ENCODE data around the gene NTN4.

Gene NTN4

DNA sequence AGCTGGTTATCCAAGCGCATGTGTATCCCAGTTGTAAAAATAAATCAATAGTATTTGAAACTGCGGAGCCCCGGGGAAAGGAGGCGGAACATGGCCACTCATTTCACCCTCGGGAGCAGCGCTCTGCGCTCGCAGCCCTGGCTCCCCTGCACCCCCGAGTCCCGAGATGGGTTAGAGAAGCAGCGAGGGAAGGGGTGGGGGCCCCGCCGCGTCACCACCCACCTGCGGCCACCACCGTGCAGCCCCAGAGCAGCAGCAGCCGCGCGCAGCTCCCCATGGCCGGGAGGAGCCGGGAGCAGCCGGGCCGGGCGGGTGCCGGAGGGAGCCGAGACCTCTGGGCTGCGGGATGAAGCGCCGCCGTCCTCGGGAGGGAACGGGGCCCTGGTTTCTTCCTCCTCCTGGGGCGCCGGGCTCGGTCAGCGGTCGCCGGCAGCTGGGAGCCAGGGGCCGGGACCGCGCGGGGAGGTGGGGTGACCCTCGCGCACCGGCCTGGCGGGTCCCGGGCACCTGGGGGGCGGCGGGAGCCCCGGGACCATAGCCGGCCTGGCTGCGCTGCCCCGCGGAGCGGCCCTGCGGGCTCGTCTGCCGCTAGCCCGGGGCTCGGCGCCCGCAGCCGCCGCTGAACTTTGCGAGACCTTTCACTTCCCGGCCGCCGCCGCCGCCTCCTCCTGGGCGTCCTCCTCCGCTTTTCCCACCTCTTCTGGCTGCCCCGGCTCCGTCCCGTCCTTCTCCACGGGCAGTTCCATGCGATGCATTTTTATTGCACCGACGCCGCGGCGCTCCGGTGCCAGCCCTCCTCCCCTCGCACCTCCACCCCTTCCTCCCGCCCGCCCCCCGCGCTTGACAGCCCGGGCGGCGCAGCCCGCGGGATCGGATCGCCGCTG, at the start of gene NTN4:
Gene NTN4 (minus strand): TSS at position 732 of the 884 bp plus-strand sequence. CDS start 455 bp downstream, at position 277.
- Histone ChIP-seq H3K4me3 (ENCODE audit: low read length) (peak within 1 kb of the TSS; percentile 25; the same call in 1 of the 2 replicates), H3K9me2 (replicated peaks; ENCODE audit: control insufficient read depth, low read length) (no peaks in the 10 kb centered on the region), H3F3A (ENCODE audit: control insufficient read depth, insufficient read depth) (no peaks in the 10 kb centered on the region), H3K27ac (ENCODE audit: low read depth, low read length) (no peak within 1 kb of the TSS), H3K4me2 (ENCODE audit: low read length) (peak within 1 kb of the TSS; percentile 43), H3K36me3 (ENCODE audit: control insufficient read depth, low read length) (no peaks in the 10 kb centered on the region), H3K9me3 (ENCODE audit: control insufficient read depth, insufficient read depth, low read length) (no peaks in the 10 kb centered on the region), H3K4me1 (ENCODE audit: control insufficient read depth, low read length) (no peaks in the 10 kb centered on the region), H3K79me2 (ENCODE audit: control insufficient read depth, low read length) (no peaks in the 10 kb centered on the region), H4K20me1 (ENCODE audit: control insufficient read depth, insufficient read depth, low read depth, low read length) (no peaks in the 10 kb centered on the region), H3K27me3 (ENCODE audit: control insufficient read depth, low read length) (peaks cover 84% of the 10 kb centered on the region)
- TF ChIP-seq EZH2phosphoT487 (IDR thresholded peaks at IDR 0.05; ENCODE audit: borderline replicate concordance, low read length): no peak
- TF ChIP-seq, protein P1, sequence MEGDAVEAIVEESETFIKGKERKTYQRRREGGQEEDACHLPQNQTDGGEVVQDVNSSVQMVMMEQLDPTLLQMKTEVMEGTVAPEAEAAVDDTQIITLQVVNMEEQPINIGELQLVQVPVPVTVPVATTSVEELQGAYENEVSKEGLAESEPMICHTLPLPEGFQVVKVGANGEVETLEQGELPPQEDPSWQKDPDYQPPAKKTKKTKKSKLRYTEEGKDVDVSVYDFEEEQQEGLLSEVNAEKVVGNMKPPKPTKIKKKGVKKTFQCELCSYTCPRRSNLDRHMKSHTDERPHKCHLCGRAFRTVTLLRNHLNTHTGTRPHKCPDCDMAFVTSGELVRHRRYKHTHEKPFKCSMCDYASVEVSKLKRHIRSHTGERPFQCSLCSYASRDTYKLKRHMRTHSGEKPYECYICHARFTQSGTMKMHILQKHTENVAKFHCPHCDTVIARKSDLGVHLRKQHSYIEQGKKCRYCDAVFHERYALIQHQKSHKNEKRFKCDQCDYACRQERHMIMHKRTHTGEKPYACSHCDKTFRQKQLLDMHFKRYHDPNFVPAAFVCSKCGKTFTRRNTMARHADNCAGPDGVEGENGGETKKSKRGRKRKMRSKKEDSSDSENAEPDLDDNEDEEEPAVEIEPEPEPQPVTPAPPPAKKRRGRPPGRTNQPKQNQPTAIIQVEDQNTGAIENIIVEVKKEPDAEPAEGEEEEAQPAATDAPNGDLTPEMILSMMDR (IDR thresholded peaks at IDR 0.05; ENCODE audit: low read depth, low read length, poor library complexity, severe bottlenecking): no peak

DNA sequence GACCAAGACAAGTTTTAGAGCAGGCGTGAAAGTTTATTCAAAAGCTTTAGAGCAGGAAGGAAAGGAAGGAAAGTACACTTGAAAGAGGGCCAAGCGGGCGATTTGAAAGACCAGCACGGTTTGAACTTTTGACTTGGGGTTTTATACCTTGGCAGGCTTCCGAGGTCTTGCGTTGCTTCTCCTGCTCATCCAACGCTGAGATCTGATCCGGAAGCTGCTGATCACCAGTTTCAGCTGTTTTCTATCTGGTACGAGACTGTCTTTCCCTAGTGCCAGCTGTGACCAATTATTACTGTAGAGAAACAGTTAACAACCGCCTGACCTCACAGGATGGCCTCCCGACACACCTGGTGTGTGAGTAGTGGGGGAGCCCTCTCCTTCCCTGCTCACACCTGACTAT, 47.6 kb upstream of the NTN4 start:
- no peak overlapping the region for H3K4me3 ChIP-seq (ENCODE audit: low read length)
- H3K4me1 ChIP-seq (ENCODE audit: control insufficient read depth, low read length): no peaks in the 10 kb centered on the region
- H3K36me3 ChIP-seq (ENCODE audit: control insufficient read depth, low read length): no peaks in the 10 kb centered on the region
- no peak for TF ChIP-seq EZH2phosphoT487 (IDR thresholded peaks at IDR 0.05; ENCODE audit: borderline replicate concordance, low read length)
- TF ChIP-seq, protein P1 (IDR thresholded peaks at IDR 0.05; ENCODE audit: low read depth, low read length, poor library complexity, severe bottlenecking): no peak
- no peaks in the 10 kb centered on the region for H3K9me3 ChIP-seq (ENCODE audit: control insufficient read depth, insufficient read depth, low read length)
- H3K27ac ChIP-seq (ENCODE audit: low read depth, low read length): no peak overlapping the region
- no peaks in the 10 kb centered on the region for H4K20me1 ChIP-seq (ENCODE audit: control insufficient read depth, insufficient read depth, low read depth, low read length)
- H3F3A ChIP-seq (ENCODE audit: control insufficient read depth, insufficient read depth): no peaks in the 10 kb centered on the region
- no peaks in the 10 kb centered on the region for H3K79me2 ChIP-seq (ENCODE audit: control insufficient read depth, low read length)
- no peaks in the 10 kb centered on the region for H3K9me2 ChIP-seq (replicated peaks; ENCODE audit: control insufficient read depth, low read length)
- H3K27me3 ChIP-seq (ENCODE audit: control insufficient read depth, low read length): peaks cover 13% of the 10 kb centered on the region
- H3K4me2 ChIP-seq (ENCODE audit: low read length): no peak overlapping the region

DNA sequence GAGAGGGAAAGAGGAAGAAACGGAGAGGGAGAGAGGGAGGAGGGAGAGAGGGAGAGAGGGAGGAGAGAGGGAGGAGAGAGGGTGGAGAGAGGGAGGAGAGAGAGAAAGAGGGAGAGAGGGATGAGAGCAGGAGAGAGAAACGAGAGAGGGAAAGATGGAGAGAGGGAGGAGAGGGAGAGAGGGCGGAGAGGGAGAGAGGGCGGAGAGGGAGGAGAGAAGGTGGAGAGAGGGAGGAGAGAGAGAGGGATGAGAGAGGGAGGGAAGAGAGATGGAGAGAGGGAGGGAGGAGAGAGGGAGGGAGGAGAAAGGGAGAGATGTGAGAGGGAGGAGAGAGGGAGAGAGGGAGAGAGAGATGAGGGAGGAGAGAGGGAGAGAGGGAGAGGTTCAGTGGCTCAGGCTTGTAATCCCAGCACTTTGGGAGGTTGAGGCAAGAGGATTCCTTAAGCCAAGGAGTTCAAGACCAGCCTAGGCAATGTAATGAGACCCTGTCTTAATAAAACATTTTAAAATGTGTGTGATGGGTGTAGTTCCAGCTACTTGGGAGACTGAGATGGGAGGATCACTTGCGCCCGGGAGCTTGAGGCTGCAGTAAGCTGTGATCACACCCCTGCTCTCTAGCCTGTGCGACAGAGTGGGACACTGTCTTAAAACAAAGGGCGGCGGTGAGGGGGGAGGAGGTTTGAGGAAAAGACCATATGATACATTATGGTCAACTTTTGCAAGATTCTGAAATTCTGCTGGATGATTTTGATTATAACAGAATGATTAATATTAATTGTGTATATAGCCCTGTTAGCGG, 46.9 kb upstream of the NTN4 start:
- Histone ChIP-seq H3K27ac (ENCODE audit: low read depth, low read length) (no peak overlapping the region), H4K20me1 (ENCODE audit: control insufficient read depth, insufficient read depth, low read depth, low read length) (no peaks in the 10 kb centered on the region), H3K4me2 (ENCODE audit: low read length) (no peak overlapping the region), H3K4me1 (ENCODE audit: control insufficient read depth, low read length) (no peaks in the 10 kb centered on the region), H3K36me3 (ENCODE audit: control insufficient read depth, low read length) (no peaks in the 10 kb centered on the region), H3K9me2 (replicated peaks; ENCODE audit: control insufficient read depth, low read length) (no peaks in the 10 kb centered on the region), H3K79me2 (ENCODE audit: control insufficient read depth, low read length) (no peaks in the 10 kb centered on the region), H3K4me3 (ENCODE audit: low read length) (no peak overlapping the region), H3F3A (ENCODE audit: control insufficient read depth, insufficient read depth) (no peaks in the 10 kb centered on the region), H3K27me3 (ENCODE audit: control insufficient read depth, low read length) (peaks cover 15% of the 10 kb centered on the region), H3K9me3 (ENCODE audit: control insufficient read depth, insufficient read depth, low read length) (no peaks in the 10 kb centered on the region)
- no peak for TF ChIP-seq EZH2phosphoT487 (IDR thresholded peaks at IDR 0.05; ENCODE audit: borderline replicate concordance, low read length)
- TF ChIP-seq, protein P1 (IDR thresholded peaks at IDR 0.05; ENCODE audit: low read depth, low read length, poor library complexity, severe bottlenecking): no peak

Data from DOHH2 (cell line).